Thyroid gland (tissue), 4 donors: ENCODE results near the gene GPX8. TPM values are rescaled to one million over a fixed set of nuclear protein-coding genes. Genes with fewer than 3 reads are reported as not detected.

Source experiments
- DNase-seq, 2 donors: peaks; one replicate each; pipeline ENCODE4 v3.0.0-alpha.2; 2019
- H3K27ac ChIP-seq, 3 donors: fragments of 200-600 bp; sonication (generic); 1 replicate in 2 of 3; 2 replicates in 1 of 3; pipeline ENCODE4 v1.5.1; 2016 to 2019; ENCODE audit warnings: mild to moderate bottlenecking in 1 of 3, moderate library complexity in 1 of 3
- H3K27me3 ChIP-seq: fragments of 200-600 bp; sonication (generic); one replicate; pipeline ENCODE4 v1.5.1; 2019
- H3K36me3 ChIP-seq, 2 donors: fragments of 200-600 bp; sonication (generic); one replicate each; pipeline ENCODE4 v1.5.1; 2016 to 2019
- H3K4me1 ChIP-seq, 2 donors: fragments of 200-600 bp; sonication (generic); one replicate each; pipeline ENCODE4 v1.5.1; 2017 to 2019
- H3K4me3 ChIP-seq, 3 donors: fragments of 200-600 bp; sonication (generic); replicated peaks in 1 of 3; 1 replicate in 2 of 3; 2 replicates in 1 of 3; pipeline ENCODE4 v1.5.1; 2016; ENCODE audit warnings: mild to moderate bottlenecking in 1 of 3
- H3K9me3 ChIP-seq: fragments of 200-600 bp; sonication (generic); one replicate; pipeline ENCODE4 v1.5.1; 2017
- CTCF ChIP-seq, 6 experiments: fragments of 200-600 bp in 3 of 6; fragments of 450-650 bp in 3 of 6; sonication (generic) in 3 of 6; IDR thresholded peaks; one replicate each; pipeline ENCODE4 v1.5.1; 2016 to 2019; ENCODE audit warnings: antibody characterized with exemption in 6 of 6, mild to moderate bottlenecking in 2 of 6, inconsistent platforms in 1 of 6, moderate library complexity in 1 of 6
- POLR2A ChIP-seq, 2 donors: fragments of 450-650 bp; IDR thresholded peaks; one replicate each; pipeline ENCODE4 v1.6.1; 2017; ENCODE audit warnings: antibody characterized with exemption in 2 of 2, mild to moderate bottlenecking in 2 of 2, moderate library complexity in 1 of 2
- WGBS, 2 donors: methylation state at CpG; one replicate each; pipeline ENCODE4 v1.1.5; 2017; 5-methylcytosine and 5-hydroxymethylcytosine counted together
- intact Hi-C: fragments of 100-400 bp; cut with DNase I; formaldehyde crosslinking; loops from one replicate; pipeline ENCODE4 v1.15.1; 2023
- total RNA-seq, 4 donors: library from RNA; depleted of rRNA; stranded (reverse); fragments of >200 nt; gene quantifications; one replicate each; pipeline ENCODE4 v1.2.3, GENCODE V29; 2016

GPX8 gene
- total RNA-seq, 4 donors from 2014 or later: 34.0 to 44.0 (median 36.8) TPM

DNA sequence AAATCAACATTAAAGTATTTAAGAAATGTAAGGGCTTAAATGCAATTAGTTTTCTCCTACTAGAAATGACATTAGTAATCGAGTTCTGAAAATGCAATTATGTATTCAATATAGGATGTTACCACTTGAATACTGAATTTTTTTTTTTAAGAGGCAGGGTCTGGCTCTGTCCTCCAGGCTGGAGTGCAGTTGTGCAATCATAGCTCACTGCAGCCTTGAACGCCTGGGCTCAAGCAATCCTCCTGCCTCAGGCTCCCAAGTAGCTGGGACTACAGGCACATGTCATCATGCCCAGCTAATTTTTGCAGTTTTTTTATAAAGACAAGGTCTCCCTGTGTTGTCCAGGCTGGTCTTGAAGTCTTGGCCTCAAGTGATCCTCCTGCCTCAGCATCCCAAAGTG lies 11.5 kb downstream of the GPX8 start:
- no peaks in the 10 kb centered on the region for H3K36me3 ChIP-seq
- intact Hi-C loops: loop anchor here (10.0 kb wide), 1 partner anchor 133 kb away; the partner anchor contains the start of genes DHX29 and MTREX
- no peak for DNase-seq
- TF ChIP-seq POLR2A (IDR thresholded peaks at IDR 0.05) (no peak), CTCF (IDR thresholded peaks at IDR 0.05) (no peak)
- no peaks in the 10 kb centered on the region for H3K9me3 ChIP-seq
- H3K27ac ChIP-seq: no peak overlapping the region
- peaks cover 13 to 14% of the 10 kb centered on the region in 2 donors for H3K4me1 ChIP-seq
- no peaks in the 10 kb centered on the region for H3K27me3 ChIP-seq
- H3K4me3 ChIP-seq: no peak overlapping the region
- 23 to 27% methylated on average over 2 of the region's 2 CpGs for WGBS, 2 donors

DNA sequence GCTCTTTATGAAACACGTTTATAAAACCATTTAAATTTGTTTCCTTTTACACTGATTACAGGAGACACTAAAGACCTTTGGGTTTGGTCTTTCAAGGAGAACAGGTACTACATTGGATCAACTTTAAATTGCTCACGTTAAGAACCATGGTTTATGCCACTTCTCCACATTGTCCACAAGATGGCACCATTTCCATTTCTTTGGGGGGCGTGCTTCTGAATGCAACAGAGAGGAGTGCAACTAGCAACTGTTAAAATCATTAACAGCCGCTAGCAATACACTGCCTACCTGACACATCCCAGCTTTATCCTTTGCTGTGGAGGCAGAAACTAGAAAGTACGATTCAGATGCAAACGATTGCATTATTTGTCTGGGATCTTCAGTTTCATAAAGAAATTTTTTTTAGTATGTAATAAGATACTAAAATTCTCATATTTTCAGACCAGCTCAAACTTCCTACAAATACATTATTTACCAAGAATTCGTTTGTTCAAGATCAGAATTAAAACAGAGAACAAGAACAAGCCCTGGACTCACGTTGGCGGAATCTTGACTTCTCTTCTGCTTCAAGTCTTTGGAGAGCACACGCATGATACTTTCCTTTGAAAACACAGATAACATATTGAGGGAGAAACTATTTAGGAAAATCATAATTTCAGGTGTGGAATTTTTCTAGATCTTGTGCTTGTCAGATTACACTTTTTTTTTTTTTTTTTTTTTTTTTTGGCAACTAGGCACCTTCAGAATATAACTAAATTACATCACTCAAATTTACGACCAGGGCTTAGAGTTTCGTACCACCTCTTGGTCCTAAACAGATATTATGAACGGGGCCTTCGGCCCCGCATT lies 12.3 kb downstream of the GPX8 start:
- intact Hi-C loops: loop anchor here (10.0 kb wide), 1 partner anchor 133 kb away; the partner anchor contains the start of genes DHX29 and MTREX
- H3K4me1 ChIP-seq: peaks cover 13 to 19% of the 10 kb centered on the region in 2 donors
- no peaks in the 10 kb centered on the region for H3K36me3 ChIP-seq
- no peak overlapping the region for H3K27ac ChIP-seq
- TF ChIP-seq CTCF (IDR thresholded peaks at IDR 0.05) (peak in 5 of 6 experiments; percentile 65 to 89 (median 83)), POLR2A (IDR thresholded peaks at IDR 0.05) (no peak)
- H3K27me3 ChIP-seq: no peaks in the 10 kb centered on the region
- H3K4me3 ChIP-seq: peak overlapping the region in 2 of 3 donors; percentile 24 to 35
- WGBS, 2 donors: 6% methylated on average over 15 of the region's 15 CpGs
- no peaks in the 10 kb centered on the region for H3K9me3 ChIP-seq
- DNase-seq: peak; percentile 41 to 53

GRCh38 chr5:55172937-55173686 lies 13.1 kb downstream of the GPX8 start, which contains the start of gene CDC20B:
Gene CDC20B, minus strand, starts transcription at chr5:55173177. Its CDS starts 177 bp downstream, at chr5:55173000.
- Histone ChIP-seq H3K4me3 (peak within 1 kb of the TSS; percentile 13 to 35 (median 24)), H3K27ac (peak within 1 kb of the TSS in 1 of 3 donors; percentile 14), H3K36me3 (no peaks in the 10 kb centered on the region), H3K4me1 (peaks cover 13 to 19% of the 10 kb centered on the region in 2 donors), H3K27me3 (no peaks in the 10 kb centered on the region), H3K9me3 (no peaks in the 10 kb centered on the region)
- peak; percentile 81 to 83 for DNase-seq
- TF ChIP-seq POLR2A (IDR thresholded peaks at IDR 0.05) (peak in 1 of 2 donors; percentile 42), CTCF (IDR thresholded peaks at IDR 0.05) (no peak)
- intact Hi-C loops: loop anchor here (10.0 kb wide), 1 partner anchor 132 kb away; the partner anchor contains the start of genes DHX29 and MTREX
- 1% methylated on average over 38 to 48 of the region's 69 CpGs for WGBS, 2 donors

DNA sequence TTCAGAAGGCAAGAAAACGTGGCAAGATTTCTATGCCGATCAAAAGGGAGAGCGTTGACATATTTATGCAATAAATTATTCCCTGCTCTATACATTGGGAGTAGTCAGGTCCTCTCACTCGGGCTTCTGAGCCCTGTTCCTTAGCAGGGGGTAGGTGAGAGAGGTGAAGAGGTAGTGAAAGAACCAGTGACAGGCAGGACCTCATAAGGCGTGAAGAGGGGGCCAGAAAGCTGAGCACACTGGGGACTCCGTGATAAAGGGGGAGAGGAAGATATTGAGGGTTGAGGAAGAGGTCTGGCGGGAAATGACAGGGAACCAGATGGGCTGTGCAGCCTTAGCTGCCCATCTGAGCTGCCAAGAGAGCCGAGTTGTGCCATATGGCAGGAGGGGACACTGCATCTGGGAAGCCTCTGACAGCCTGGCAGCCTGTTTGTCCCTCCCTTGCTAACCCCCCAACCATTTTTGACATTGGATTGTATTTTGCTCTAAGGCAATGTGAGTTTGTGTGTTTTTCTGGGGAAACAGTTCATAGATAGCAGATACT lies 13.8 kb downstream of the GPX8 start:
- H3K27me3 ChIP-seq: no peaks in the 10 kb centered on the region
- intact Hi-C loops: loop anchor here (10.0 kb wide), 1 partner anchor 131 kb away; the partner anchor contains the start of genes DHX29 and MTREX
- DNase-seq: no peak

DNA sequence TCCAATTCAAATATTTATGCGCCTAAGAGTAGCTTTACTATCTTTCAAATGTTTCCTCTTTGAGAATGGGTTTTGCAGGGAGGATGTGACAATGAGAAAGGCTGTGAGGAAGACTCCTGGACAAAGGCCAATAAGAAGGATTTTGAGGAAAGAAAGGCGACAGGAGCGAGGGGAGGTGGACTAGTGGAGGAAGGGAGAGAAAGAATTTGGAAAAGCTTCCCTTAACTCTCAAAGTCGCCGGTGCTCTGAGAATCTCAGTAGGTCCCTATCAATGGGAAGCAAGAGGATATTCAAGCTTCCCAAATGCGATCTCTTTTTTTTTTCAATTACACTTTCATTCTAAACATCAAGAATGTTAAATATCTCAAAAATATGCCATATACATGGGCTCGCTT lies 15.8 kb downstream of the GPX8 start:
- no peaks in the 10 kb centered on the region for H3K27me3 ChIP-seq
- 30 to 35% methylated on average over 7 of the region's 7 CpGs for WGBS, 2 donors
- TF ChIP-seq POLR2A (IDR thresholded peaks at IDR 0.05): no peak
- TF ChIP-seq CTCF (IDR thresholded peaks at IDR 0.05): no peak
- H3K27ac ChIP-seq: no peak overlapping the region
- peaks cover 13 to 19% of the 10 kb centered on the region in 2 donors for H3K4me1 ChIP-seq
- no peaks in the 10 kb centered on the region for H3K36me3 ChIP-seq
- DNase-seq: no peak
- H3K9me3 ChIP-seq: no peaks in the 10 kb centered on the region
- H3K4me3 ChIP-seq: peak overlapping the region in 1 of 3 donors; percentile 24
- intact Hi-C loops: loop anchor here (5.0 to 10.0 kb wide), 2 partner anchors 57 to 129 kb away; partner anchors contain the start of genes CCNO, DHX29 and MTREX

More for the DNA sequence above, 13.8 kb downstream of the GPX8 start:
- Histone ChIP-seq H3K4me1 (peaks cover 13 to 19% of the 10 kb centered on the region in 2 donors), H3K4me3 (peak overlapping the region in 2 of 3 donors; percentile 13 to 24), H3K36me3 (no peaks in the 10 kb centered on the region), H3K9me3 (no peaks in the 10 kb centered on the region), H3K27ac (peak overlapping the region in 1 of 3 donors; percentile 14)
- TF ChIP-seq POLR2A (IDR thresholded peaks at IDR 0.05): no peak
- 35 to 37% methylated on average over 8 of the region's 8 CpGs for WGBS, 2 donors
